Suprapubic skin (tissue), 4 donors: ENCODE data around the gene HOXC9. TPM values are rescaled to one million over a fixed set of nuclear protein-coding genes. Genes with fewer than 3 reads are reported as not detected.

Experiments
- DNase-seq, 2 donors: peaks; one replicate each; pipeline ENCODE4 v3.0.0-alpha.2; 2019; ENCODE audit warnings: low spot score in 2 of 2
- H3K27ac ChIP-seq: fragments of 200-600 bp; sonication (generic); one replicate; pipeline ENCODE4 v1.5.1; 2019
- H3K27me3 ChIP-seq: fragments of 200-600 bp; sonication (generic); one replicate; pipeline ENCODE4 v1.5.1; 2019
- H3K36me3 ChIP-seq: fragments of 200-600 bp; sonication (generic); one replicate; pipeline ENCODE4 v1.5.1; 2019
- H3K4me1 ChIP-seq: fragments of 200-600 bp; sonication (generic); one replicate; pipeline ENCODE4 v1.5.1; 2019
- H3K4me3 ChIP-seq: fragments of 200-600 bp; sonication (generic); one replicate; pipeline ENCODE4 v1.5.1; 2019; ENCODE audit warnings: mild to moderate bottlenecking
- H3K9me3 ChIP-seq: fragments of 200-600 bp; sonication (generic); one replicate; pipeline ENCODE4 v1.5.1; 2019
- EP300 ChIP-seq: sonication (generic); formaldehyde crosslinking; IDR thresholded peaks from one replicate; pipeline ENCODE4 v1.6.1; 2017; ENCODE audit warnings: antibody characterized with exemption
- POLR2A ChIP-seq, 2 donors: fragments of 450-650 bp; IDR thresholded peaks; one replicate each; pipeline ENCODE4 v1.6.1; 2017; ENCODE audit warnings: antibody characterized with exemption in 2 of 2, mild to moderate bottlenecking in 2 of 2, moderate library complexity in 2 of 2
- POLR2AphosphoS5 ChIP-seq, 3 donors: sonication (generic); formaldehyde crosslinking; IDR thresholded peaks; one replicate each; pipeline ENCODE4 v1.6.1; 2017; ENCODE audit warnings: antibody characterized with exemption in 3 of 3
- WGBS: methylation state at CpG from one replicate; pipeline ENCODE4 v1.1.5; 2018; 5-methylcytosine and 5-hydroxymethylcytosine counted together
- total RNA-seq, 4 donors: library from RNA; depleted of rRNA; stranded (reverse); fragments of >200 nt; gene quantifications; one replicate each; pipeline ENCODE4 v1.1.0, GENCODE V29; 2016
- TF ChIP-seq, protein P1 (sequence below), 2 donors: fragments of 200-600 bp in 1 of 2; fragments of 450-650 bp in 1 of 2; sonication (generic) in 1 of 2; IDR thresholded peaks; one replicate each; pipeline ENCODE4 v1.5.1; 2016 to 2019; ENCODE audit warnings: antibody characterized with exemption in 2 of 2, mild to moderate bottlenecking in 1 of 2, moderate library complexity in 1 of 2

Gene HOXC9
- total RNA-seq, 4 donors from 2014 or later = 4.9 to 12.2 (median 6.1) TPM

GRCh38 chr12:54006559-54007220 is 6.7 kb downstream of the HOXC9 start:
- no peak for DNase-seq
- Histone ChIP-seq H3K9me3 (no peaks in the 10 kb centered on the region), H3K27me3 (peaks cover 12% of the 10 kb centered on the region), H3K27ac (peak overlapping the region; percentile 98), H3K36me3 (no peaks in the 10 kb centered on the region), H3K4me1 (peaks cover 69% of the 10 kb centered on the region), H3K4me3 (peak overlapping the region; percentile 67)
- TF ChIP-seq POLR2AphosphoS5 (IDR thresholded peaks at IDR 0.05) = no peak
- TF ChIP-seq POLR2A (IDR thresholded peaks at IDR 0.05) = no peak
- no peak for TF ChIP-seq EP300
- TF ChIP-seq, protein P1, sequence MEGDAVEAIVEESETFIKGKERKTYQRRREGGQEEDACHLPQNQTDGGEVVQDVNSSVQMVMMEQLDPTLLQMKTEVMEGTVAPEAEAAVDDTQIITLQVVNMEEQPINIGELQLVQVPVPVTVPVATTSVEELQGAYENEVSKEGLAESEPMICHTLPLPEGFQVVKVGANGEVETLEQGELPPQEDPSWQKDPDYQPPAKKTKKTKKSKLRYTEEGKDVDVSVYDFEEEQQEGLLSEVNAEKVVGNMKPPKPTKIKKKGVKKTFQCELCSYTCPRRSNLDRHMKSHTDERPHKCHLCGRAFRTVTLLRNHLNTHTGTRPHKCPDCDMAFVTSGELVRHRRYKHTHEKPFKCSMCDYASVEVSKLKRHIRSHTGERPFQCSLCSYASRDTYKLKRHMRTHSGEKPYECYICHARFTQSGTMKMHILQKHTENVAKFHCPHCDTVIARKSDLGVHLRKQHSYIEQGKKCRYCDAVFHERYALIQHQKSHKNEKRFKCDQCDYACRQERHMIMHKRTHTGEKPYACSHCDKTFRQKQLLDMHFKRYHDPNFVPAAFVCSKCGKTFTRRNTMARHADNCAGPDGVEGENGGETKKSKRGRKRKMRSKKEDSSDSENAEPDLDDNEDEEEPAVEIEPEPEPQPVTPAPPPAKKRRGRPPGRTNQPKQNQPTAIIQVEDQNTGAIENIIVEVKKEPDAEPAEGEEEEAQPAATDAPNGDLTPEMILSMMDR (IDR thresholded peaks at IDR 0.05) = no peak
- 52% methylated on average over 22 of the region's 22 CpGs for WGBS

DNA sequence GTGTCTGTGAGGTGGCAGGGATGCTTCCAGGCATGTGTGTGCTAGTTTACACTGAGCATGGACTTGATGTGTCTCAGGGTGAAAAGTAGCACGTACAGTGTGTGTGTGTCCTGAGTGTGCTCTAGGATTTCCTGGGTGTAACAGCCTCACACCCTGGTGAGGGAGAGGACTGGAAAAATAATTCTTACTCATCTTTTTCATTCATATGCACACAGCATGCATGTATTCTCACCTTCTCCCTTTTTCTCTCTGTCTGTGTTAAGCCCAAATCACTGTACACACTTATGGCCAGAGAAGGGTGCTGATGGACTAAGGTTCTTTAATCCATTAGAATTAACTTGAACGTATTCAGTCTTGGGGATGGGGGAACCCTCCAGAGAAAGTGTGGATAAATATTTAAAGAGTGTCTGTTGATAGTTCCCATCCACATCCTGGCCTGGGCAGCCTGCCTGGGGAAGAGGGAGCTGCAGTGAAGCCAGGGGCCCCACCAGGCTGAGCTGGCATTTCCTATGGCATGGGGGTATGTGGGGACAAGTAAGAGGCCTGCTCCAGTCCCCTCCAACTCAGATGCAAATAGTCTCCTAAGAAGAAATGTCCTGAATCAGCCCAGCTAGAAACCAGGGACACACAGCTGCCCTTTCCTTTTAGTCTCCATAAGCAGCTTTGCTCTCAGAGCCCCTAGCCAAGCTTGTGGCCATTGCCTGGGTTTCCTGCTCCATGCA is 7.7 kb downstream of the HOXC9 start:
- 38% methylated on average over 2 of the region's 2 CpGs for WGBS
- DNase-seq = no peak
- Histone ChIP-seq H3K27ac (peak overlapping the region; percentile 98), H3K9me3 (no peaks in the 10 kb centered on the region), H3K36me3 (no peaks in the 10 kb centered on the region), H3K4me1 (peaks cover 74% of the 10 kb centered on the region), H3K4me3 (no peak overlapping the region), H3K27me3 (peaks cover 13% of the 10 kb centered on the region)
- TF ChIP-seq POLR2A (IDR thresholded peaks at IDR 0.05) (no peak), POLR2AphosphoS5 (IDR thresholded peaks at IDR 0.05) (no peak), EP300 (no peak)
- TF ChIP-seq, protein P1 (IDR thresholded peaks at IDR 0.05) = no peak

DNA sequence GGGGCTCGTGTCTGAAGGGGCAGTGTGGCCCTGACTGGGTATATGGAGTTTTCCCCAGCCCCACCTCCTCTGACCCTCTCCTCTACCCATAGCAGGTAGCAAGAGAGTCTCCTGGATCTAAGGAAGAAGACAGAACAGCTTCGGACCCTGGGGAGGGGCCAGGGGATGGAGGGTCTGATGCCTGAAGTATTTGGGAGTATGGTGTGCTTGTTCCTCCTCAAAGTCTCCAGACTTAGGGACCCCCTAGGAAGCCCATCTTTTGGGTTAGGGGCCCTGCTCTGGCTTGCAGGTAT is 8.2 kb downstream of the HOXC9 start:
- Histone ChIP-seq H3K9me3 (no peaks in the 10 kb centered on the region), H3K36me3 (no peaks in the 10 kb centered on the region), H3K4me1 (peaks cover 74% of the 10 kb centered on the region), H3K27ac (peak overlapping the region; percentile 98), H3K27me3 (peaks cover 17% of the 10 kb centered on the region), H3K4me3 (peak overlapping the region; percentile 63)
- no peak for DNase-seq
- TF ChIP-seq POLR2AphosphoS5 (IDR thresholded peaks at IDR 0.05) (no peak), POLR2A (IDR thresholded peaks at IDR 0.05) (no peak), EP300 (no peak)
- TF ChIP-seq, protein P1 (IDR thresholded peaks at IDR 0.05) = no peak
- WGBS = 67% methylated on average over 1 of the region's 2 CpGs

DNA sequence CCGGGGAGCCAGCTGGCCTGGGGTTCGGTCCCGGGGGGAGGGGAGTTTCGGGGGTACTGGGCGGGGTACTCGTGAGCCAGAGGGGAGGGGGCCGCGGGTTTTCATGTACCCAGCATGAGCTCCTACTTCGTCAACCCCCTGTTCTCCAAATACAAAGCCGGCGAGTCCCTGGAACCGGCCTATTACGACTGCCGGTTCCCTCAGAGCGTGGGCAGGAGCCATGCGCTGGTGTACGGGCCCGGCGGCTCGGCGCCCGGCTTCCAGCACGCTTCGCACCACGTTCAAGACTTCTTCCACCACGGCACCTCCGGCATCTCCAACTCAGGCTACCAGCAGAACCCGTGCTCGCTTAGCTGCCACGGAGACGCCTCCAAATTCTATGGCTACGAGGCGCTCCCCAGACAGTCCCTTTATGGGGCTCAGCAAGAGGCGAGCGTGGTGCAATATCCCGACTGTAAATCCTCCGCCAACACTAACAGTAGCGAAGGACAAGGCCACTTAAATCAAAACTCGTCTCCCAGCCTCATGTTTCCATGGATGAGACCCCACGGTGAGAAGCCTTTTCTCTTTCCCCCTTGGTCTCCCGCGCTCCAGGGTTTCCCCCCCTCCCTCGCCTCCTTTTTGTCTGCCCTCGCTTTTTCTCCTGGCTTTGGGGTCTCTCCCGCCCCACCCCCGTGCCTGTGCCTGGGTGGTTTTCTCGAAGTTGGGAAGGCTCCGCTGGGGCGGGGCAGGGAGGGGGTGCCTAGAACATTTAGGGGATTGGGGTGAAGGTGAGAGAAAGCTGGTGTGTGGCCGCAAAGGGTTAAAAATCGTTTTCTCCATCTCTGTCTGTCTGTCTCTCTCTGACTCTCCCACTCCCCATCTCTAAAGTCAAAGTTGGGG is 9.5 kb downstream of the HOXC9 start:
- H3K4me1 ChIP-seq = peaks cover 77% of the 10 kb centered on the region
- no peaks in the 10 kb centered on the region for H3K9me3 ChIP-seq
- 15% methylated on average over 39 of the region's 51 CpGs for WGBS
- H3K27ac ChIP-seq = peak overlapping the region; percentile 98
- H3K4me3 ChIP-seq = peak overlapping the region; percentile 63
- no peak for DNase-seq
- TF ChIP-seq, protein P1 (IDR thresholded peaks at IDR 0.05) = no peak
- no peak for TF ChIP-seq POLR2AphosphoS5 (IDR thresholded peaks at IDR 0.05)
- no peak for TF ChIP-seq EP300
- TF ChIP-seq POLR2A (IDR thresholded peaks at IDR 0.05) = no peak
- peaks cover 19% of the 10 kb centered on the region for H3K27me3 ChIP-seq
- H3K36me3 ChIP-seq = no peaks in the 10 kb centered on the region
